GM18909 (cell line): ENCODE measurements around the gene HCAR2.
"Not testable (repeated sequence)": the region's sequence is repeated elsewhere in the genome, so short reads cannot be mapped to it uniquely, and the experiment has no call there.

Experiments used
- ATAC-seq: cut with Tn5 transposase; IDR thresholded peaks from one replicate; pipeline ENCODE4 v1.9.1; 2021; ENCODE audit warnings: mild to moderate bottlenecking; ENCODE audit not compliant: unreplicated experiment, poor library complexity

The HCAR2 gene

GRCh38 chr12:122669397-122670070, 33.6 kb downstream of the HCAR2 start:
- no peak for ATAC-seq

- ATAC-seq = no peak
Measured at GRCh38 chr12:122668268-122668667, 34.9 kb downstream of the HCAR2 start.

GRCh38 chr12:122665759-122666158, 37.4 kb downstream of the HCAR2 start:
- ATAC-seq = no peak

- no peak for ATAC-seq
Measured at GRCh38 chr12:122665349-122665748, 37.8 kb downstream of the HCAR2 start.

- no peak for ATAC-seq
Measured at GRCh38 chr12:122661938-122662337, 41.2 kb downstream of the HCAR2 start.

GRCh38 chr12:122661246-122661645, 41.9 kb downstream of the HCAR2 start:
- no peak for ATAC-seq

GRCh38 chr12:122659579-122659978, 43.6 kb downstream of the HCAR2 start:
- ATAC-seq = no peak

GRCh38 chr12:122656298-122656697, 46.9 kb downstream of the HCAR2 start:
- ATAC-seq = no peak

- ATAC-seq = not testable (repeated sequence)
Measured at GRCh38 chr12:122653291-122653690, 49.9 kb downstream of the HCAR2 start.

- ATAC-seq = no peak
Measured at GRCh38 chr12:122651520-122652224, 51.5 kb downstream of the HCAR2 start.
